PFSK-1 (cell line): ENCODE results near the gene ZNF764.
A peak's percentile ranks its signal among the peaks of the same experiment; 100 is the strongest.

ENCODE experiments used
- FOXP2 ChIP-seq: optimal IDR thresholded peaks from 2 replicates; pipeline ENCODE3; 2011; ENCODE audit warnings: borderline replicate concordance, control low read depth, inconsistent platforms; ENCODE audit not compliant: insufficient read depth; ENCODE audit errors: extremely low read length, extremely low read depth
- POLR2AphosphoS5 ChIP-seq: IDR thresholded peaks from 2 replicates; pipeline ENCODE4 v1.6.1; 2012; ENCODE audit warnings: low read depth, mild to moderate bottlenecking, control low read depth, low read length, moderate library complexity
- SIN3A ChIP-seq: IDR thresholded peaks from 2 replicates; pipeline ENCODE4 v1.6.1; 2012; ENCODE audit warnings: mild to moderate bottlenecking, low read length, moderate library complexity, borderline replicate concordance; ENCODE audit not compliant: insufficient read depth
- TAF1 ChIP-seq: IDR thresholded peaks from 2 replicates; pipeline ENCODE4 v1.6.1; 2012; ENCODE audit warnings: low read length, control low read depth, borderline replicate concordance; ENCODE audit not compliant: insufficient read depth
- TF ChIP-seq, protein P1 (sequence below), 2 experiments: IDR thresholded peaks; 2 replicates each; pipeline versions ENCODE4 v1.6.1 to v1.8.0; 2011 to 2012; ENCODE audit warnings: low read depth in 2 of 2, low read length in 2 of 2, control low read depth in 1 of 2, inconsistent platforms in 1 of 2, mild to moderate bottlenecking in 1 of 2, moderate library complexity in 1 of 2; ENCODE audit not compliant: insufficient read depth in 1 of 2

Gene ZNF764

DNA sequence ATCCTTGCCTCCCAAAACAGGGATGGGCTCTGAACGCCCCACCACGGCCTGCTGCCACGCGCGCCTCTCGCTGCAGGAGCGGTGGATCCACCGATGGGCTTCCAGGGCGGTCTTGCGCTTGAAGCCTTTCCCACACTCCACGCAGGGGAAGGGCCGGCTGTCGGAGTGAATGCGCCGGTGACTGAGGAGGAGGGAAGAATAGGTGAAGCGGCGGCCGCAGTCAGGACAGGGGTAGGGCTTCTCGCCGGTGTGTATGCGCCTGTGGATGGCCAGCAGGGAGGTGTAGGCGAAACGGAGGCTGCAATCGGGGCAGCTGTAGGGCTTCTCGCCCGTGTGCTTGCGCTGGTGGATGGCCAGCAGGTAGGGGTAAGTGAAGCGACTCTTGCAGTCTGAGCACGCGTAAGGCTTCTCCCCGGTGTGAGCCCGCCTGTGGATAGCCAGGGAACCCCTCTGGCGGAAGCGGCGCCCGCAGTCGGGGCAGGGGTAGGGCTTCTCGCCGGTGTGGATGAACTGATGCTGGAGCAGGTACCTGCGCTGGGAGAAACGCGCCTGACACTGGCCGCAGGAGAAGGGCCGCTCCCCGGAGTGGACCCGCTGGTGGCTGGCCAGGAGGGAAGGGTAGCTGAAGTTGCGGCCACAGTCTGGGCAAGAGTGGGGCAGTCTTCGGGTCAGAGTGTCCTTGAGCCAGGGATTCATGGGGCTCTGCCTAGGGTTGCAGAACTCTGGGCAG, 24.6 kb upstream of the ZNF764 start:
- TF ChIP-seq, protein P1, sequence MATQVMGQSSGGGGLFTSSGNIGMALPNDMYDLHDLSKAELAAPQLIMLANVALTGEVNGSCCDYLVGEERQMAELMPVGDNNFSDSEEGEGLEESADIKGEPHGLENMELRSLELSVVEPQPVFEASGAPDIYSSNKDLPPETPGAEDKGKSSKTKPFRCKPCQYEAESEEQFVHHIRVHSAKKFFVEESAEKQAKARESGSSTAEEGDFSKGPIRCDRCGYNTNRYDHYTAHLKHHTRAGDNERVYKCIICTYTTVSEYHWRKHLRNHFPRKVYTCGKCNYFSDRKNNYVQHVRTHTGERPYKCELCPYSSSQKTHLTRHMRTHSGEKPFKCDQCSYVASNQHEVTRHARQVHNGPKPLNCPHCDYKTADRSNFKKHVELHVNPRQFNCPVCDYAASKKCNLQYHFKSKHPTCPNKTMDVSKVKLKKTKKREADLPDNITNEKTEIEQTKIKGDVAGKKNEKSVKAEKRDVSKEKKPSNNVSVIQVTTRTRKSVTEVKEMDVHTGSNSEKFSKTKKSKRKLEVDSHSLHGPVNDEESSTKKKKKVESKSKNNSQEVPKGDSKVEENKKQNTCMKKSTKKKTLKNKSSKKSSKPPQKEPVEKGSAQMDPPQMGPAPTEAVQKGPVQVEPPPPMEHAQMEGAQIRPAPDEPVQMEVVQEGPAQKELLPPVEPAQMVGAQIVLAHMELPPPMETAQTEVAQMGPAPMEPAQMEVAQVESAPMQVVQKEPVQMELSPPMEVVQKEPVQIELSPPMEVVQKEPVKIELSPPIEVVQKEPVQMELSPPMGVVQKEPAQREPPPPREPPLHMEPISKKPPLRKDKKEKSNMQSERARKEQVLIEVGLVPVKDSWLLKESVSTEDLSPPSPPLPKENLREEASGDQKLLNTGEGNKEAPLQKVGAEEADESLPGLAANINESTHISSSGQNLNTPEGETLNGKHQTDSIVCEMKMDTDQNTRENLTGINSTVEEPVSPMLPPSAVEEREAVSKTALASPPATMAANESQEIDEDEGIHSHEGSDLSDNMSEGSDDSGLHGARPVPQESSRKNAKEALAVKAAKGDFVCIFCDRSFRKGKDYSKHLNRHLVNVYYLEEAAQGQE (IDR thresholded peaks at IDR 0.05; ENCODE audit: insufficient read depth in 1 of 2, low read depth in 2 of 2, low read length in 2 of 2), result no peak
- TF ChIP-seq SIN3A (no peak), FOXP2 (no peak), TAF1 (no peak), POLR2AphosphoS5 (no peak)

- no peak for TF ChIP-seq TAF1
- TF ChIP-seq SIN3A, result no peak
- TF ChIP-seq, protein P1 (IDR thresholded peaks at IDR 0.05; ENCODE audit: insufficient read depth in 1 of 2, low read depth in 2 of 2, low read length in 2 of 2), result no peak
- TF ChIP-seq FOXP2, result no peak
- no peak for TF ChIP-seq POLR2AphosphoS5
These were observed 23.3 kb upstream of the ZNF764 start for GRCh38 chr16:30581457-30581856.

DNA sequence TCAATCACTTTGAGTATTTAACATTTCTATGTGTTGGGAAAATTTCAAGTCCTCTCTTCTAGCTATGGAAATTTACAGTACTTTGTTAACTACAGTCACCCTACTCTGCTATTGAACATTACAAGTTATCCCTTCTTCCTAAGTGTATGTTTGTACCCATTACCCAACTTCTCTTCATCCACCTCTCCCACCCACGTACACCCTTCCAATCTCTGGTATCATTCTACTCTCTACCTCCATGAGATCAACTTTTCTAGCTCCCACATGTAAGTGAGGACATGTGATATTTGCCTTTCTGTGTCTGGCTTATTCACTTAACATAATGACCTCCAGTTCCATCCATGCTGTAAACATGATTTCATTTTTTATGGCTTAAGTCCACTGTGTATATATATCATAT, 16.5 kb upstream of the ZNF764 start:
- TF ChIP-seq SIN3A (no peak), POLR2AphosphoS5 (no peak), FOXP2 (no peak), TAF1 (no peak)
- TF ChIP-seq, protein P1 (IDR thresholded peaks at IDR 0.05; ENCODE audit: insufficient read depth in 1 of 2, low read depth in 2 of 2, low read length in 2 of 2), result no peak

DNA sequence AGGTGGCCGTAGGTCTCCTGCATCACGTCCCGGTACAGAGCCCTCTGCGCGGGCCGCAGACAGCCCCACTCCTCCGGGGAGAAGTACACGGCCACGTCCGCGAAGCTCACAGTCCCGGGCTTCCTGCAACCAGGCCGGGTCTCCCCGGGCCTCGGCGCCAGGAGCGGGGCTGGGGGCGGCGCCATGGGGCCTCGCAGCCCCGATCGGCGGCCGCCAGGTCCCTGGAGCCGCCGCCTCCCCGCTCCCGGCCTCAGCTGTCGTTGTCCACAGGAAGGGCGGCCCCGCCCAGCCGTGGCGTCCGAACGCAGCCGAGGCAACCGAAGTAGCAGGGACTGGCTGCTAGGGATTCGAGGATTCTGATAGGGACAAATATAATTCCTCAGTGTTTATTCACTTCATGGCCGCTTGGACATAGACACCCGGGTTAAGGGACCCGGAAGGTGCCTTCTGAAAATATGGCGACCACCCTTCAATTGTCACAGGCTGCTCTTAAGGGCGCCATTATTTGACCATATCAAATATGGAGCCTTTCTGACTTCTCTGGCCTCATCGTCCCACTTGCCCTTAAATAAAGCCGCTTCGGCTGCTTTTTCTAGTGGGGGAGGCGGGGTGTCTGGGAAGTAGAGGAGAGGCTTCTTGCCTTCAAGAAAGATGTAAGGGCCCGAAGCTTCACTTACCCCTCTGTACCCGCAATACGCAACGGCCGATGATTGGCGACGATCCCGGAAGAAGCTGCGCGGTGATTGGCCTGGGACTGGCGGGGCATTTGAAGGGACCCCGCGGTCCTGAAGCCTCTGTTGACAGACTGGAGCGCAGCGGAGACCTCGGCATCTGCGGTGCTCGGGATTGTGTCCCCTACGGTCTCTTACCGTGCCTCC, 13.5 kb upstream of the ZNF764 start, which contains the start of gene ZNF688:
Gene ZNF688 (minus strand): TSS at position 270 of the 878 bp plus-strand sequence. CDS start 85 bp downstream, at position 185.
- TF ChIP-seq, protein P1 (IDR thresholded peaks at IDR 0.05; ENCODE audit: insufficient read depth in 1 of 2, low read depth in 2 of 2, low read length in 2 of 2), result peak in 1 of 2 experiments; percentile 35; a peak in 1 of 4 replicates
- TF ChIP-seq SIN3A, result peak; percentile 73; the same call in 1 of the 2 replicates
- TF ChIP-seq POLR2AphosphoS5, result peak; percentile 16
- peak; percentile 62; the same call in 1 of the 2 replicates for TF ChIP-seq TAF1
- TF ChIP-seq FOXP2, result no peak
